Measurements from ENCODE around the gene ASAH2. TPM values are rescaled to one million over a fixed set of nuclear protein-coding genes. Genes with fewer than 3 reads are reported as not detected.

Gene ASAH2
- total and polyA plus RNA-seq, 5 donors from 2014 or later = 0.85 to 6.0 (median 2.1) TPM

DNA sequence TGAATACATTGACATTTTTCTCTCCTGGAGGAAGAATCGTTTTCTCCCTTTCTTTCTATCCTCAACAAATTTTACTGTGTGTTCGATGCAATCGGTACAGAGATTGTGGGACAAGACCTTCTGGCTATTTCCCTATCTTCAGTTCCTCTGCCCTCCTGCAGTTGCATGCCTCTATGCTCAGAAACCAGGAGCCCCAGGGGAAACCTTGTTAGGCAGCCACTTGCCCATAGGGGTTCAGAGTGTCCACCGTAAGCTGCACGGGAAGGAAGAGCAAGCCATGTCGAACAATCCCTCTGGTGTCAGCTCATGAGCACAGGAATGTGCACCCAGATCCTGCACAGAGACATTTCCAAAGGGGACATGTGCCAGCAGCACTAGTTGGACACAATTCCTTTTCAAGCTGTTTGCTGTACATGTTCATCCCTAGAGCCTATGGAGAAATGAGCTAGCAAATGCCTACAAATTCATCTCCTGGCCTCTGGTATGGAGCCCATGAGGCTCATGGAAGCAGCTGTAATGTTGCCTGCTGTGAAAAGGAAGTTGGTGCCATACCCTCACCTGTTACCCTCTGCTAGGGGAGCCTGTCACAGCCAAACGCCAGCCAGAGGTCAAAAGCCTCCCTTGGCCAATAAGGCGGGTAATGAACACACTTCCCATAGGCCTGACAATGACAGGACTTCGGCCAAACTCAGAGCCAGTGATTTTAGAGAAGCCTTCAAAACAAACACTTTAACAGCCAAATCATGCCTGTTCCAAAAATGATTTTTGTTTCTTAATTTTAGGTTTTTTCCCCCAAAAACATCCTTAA is 35.9 kb upstream of the ASAH2 start:
- Histone ChIP-seq H3K27me3 (ENCODE audit: control insufficient read depth, insufficient read depth, low read length) (peaks cover 11% of the 10 kb centered on the region), H3K9me3 (ENCODE audit: control insufficient read depth in 2 of 2, low read length in 2 of 2) (no peaks in the 10 kb centered on the region), H3K4me1 (ENCODE audit: control insufficient read depth, insufficient read depth, low read length, poor library complexity, severe bottlenecking) (no peaks in the 10 kb centered on the region), H3K4me3 (ENCODE audit: low read depth, low read length) (no peak overlapping the region), H3K36me3 (ENCODE audit: control insufficient read depth, insufficient read depth, low read length) (no peaks in the 10 kb centered on the region), H3K27ac (ENCODE audit: insufficient read depth, low read length, poor library complexity, severe bottlenecking) (no peak overlapping the region)
- H3K36me3 Mint-ChIP-seq = no peaks in the 10 kb centered on the region
- peaks cover 38% of the 10 kb centered on the region for H3K27me3 Mint-ChIP-seq
- H3K9me3 Mint-ChIP-seq = peaks cover 0 to 1% (median 0%) of the 10 kb centered on the region in 7 donors
- H3K4me3 Mint-ChIP-seq = no peak overlapping the region
- no peak for DNase-seq
- H3K4me1 Mint-ChIP-seq = peaks cover 0 to under 1% (median 0%) of the 10 kb centered on the region in 4 donors
- ATAC-seq (ENCODE audit: low read depth in 2 of 2) = no peak
- H3K27ac Mint-ChIP-seq = no peak overlapping the region

DNA sequence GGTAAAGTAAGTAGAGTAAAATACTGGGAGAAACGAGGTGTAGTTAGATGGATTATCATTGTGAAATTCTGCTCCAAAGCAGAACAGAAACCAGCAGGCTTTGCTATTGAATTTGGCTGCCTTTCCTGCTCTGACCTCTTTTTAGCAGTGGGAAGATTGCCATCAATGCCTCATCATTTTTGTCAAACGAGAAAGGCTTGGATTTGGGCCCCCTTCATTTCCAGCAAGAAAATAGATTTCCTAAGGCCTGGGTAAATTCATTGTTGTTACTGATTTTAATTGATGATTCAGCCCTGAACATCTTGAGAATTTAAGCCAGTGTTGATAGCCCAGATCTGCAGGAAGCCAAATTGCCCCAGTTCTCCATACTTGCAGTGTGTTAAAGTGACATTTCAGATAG is 35.2 kb upstream of the ASAH2 start:
- no peaks in the 10 kb centered on the region for H3K4me1 ChIP-seq (ENCODE audit: control insufficient read depth, insufficient read depth, low read length, poor library complexity, severe bottlenecking)
- H3K4me1 Mint-ChIP-seq = no peaks in the 10 kb centered on the region
- no peaks in the 10 kb centered on the region for H3K36me3 ChIP-seq (ENCODE audit: control insufficient read depth, insufficient read depth, low read length)
- no peak for DNase-seq
- peaks cover 0 to 1% (median 0%) of the 10 kb centered on the region in 7 donors for H3K9me3 Mint-ChIP-seq
- H3K27ac Mint-ChIP-seq = no peak overlapping the region
- no peak overlapping the region for H3K4me3 Mint-ChIP-seq
- H3K4me3 ChIP-seq (ENCODE audit: low read depth, low read length) = no peak overlapping the region
- no peaks in the 10 kb centered on the region for H3K36me3 Mint-ChIP-seq
- H3K27me3 ChIP-seq (ENCODE audit: control insufficient read depth, insufficient read depth, low read length) = peaks cover 16% of the 10 kb centered on the region
- no peaks in the 10 kb centered on the region for H3K9me3 ChIP-seq (ENCODE audit: control insufficient read depth in 2 of 2, low read length in 2 of 2)
- peaks cover 42% of the 10 kb centered on the region for H3K27me3 Mint-ChIP-seq
- ATAC-seq (ENCODE audit: low read depth in 2 of 2) = no peak
- no peak overlapping the region for H3K27ac ChIP-seq (ENCODE audit: insufficient read depth, low read length, poor library complexity, severe bottlenecking)

DNA sequence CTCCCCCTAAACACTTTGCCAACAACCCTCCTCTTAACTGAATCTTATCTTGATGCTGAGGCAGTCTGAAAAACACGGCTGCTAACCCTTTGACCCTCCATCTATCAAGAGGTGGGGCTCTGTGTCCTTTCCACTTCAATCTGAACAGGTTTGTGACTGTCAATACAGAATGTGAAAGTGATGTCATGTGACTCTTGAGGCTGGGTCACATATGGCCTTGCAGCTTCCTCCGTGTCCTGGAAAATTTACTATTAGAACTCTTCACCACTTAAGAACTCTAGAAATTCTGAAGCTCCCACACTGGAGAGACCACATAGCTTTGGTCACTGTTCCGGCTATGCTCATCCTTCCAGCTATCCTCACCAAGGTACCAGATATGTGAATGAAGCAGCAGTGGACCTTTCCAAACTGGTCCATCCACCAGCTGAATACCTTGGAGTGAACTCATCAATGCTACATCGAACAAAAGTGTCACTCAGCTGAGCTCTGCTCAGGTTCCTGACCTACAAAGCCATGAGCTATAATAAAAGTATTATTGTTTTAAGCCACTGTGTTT is 30.7 kb upstream of the ASAH2 start:
- no peaks in the 10 kb centered on the region for H3K4me1 Mint-ChIP-seq
- no peaks in the 10 kb centered on the region for H3K36me3 Mint-ChIP-seq
- no peaks in the 10 kb centered on the region for H3K4me1 ChIP-seq (ENCODE audit: control insufficient read depth, insufficient read depth, low read length, poor library complexity, severe bottlenecking)
- ATAC-seq (ENCODE audit: low read depth in 2 of 2) (no peak), DNase-seq (no peak)
- H3K27ac Mint-ChIP-seq = no peak overlapping the region
- H3K4me3 Mint-ChIP-seq = no peak overlapping the region
- peaks cover 0 to 1% (median 0%) of the 10 kb centered on the region in 7 donors for H3K9me3 Mint-ChIP-seq
- no peak overlapping the region for H3K4me3 ChIP-seq (ENCODE audit: low read depth, low read length)
- H3K27me3 Mint-ChIP-seq = peaks cover 87% of the 10 kb centered on the region
- H3K27me3 ChIP-seq (ENCODE audit: control insufficient read depth, insufficient read depth, low read length) = peaks cover 34% of the 10 kb centered on the region
- H3K36me3 ChIP-seq (ENCODE audit: control insufficient read depth, insufficient read depth, low read length) = no peaks in the 10 kb centered on the region
- no peaks in the 10 kb centered on the region for H3K9me3 ChIP-seq (ENCODE audit: control insufficient read depth in 2 of 2, low read length in 2 of 2)
- no peak overlapping the region for H3K27ac ChIP-seq (ENCODE audit: insufficient read depth, low read length, poor library complexity, severe bottlenecking)

DNA sequence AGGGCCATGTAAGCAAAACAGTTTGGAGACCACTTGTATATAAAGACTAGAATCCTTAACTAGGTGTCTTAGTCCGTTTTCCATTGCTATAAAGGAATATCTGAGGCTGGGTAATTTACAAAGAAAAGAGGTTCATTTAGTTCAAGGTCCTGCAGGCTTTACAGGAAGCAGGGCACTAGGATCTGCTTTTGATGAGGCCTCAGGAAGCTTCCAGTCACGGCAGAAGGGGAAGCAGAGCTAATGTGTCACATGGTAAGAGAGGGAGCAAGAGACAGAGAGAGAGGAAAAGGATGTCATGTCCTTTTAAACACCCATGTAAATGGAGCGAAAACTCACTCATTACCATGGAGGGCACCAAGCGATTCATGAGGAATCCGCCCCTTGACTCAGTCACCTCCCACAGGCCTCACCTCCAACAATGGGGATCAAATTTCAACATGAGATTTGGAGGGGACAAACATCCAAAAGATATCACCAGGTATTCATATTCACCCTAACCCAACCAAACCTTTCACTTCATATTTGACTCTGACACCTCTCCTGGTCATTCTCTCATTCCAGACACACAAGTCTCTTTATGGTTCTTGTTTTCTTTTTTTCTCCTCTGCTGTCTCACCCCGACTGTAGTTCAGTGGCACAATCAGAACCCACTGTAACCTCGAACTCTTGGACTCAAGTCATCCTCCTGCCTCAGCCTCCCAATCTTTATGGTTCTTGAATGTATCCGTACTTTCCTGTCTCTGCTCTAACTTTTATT is 30.1 kb upstream of the ASAH2 start:
- H3K4me3 ChIP-seq (ENCODE audit: low read depth, low read length) = no peak overlapping the region
- no peak overlapping the region for H3K27ac ChIP-seq (ENCODE audit: insufficient read depth, low read length, poor library complexity, severe bottlenecking)
- Mint-ChIP-seq H3K27me3 (peaks cover 93% of the 10 kb centered on the region), H3K4me3 (no peak overlapping the region), H3K4me1 (no peaks in the 10 kb centered on the region), H3K9me3 (peaks cover 0 to 1% (median 0%) of the 10 kb centered on the region in 7 donors), H3K27ac (no peak overlapping the region), H3K36me3 (no peaks in the 10 kb centered on the region)
- H3K9me3 ChIP-seq (ENCODE audit: control insufficient read depth in 2 of 2, low read length in 2 of 2) = no peaks in the 10 kb centered on the region
- ATAC-seq (ENCODE audit: low read depth in 2 of 2) (no peak), DNase-seq (no peak)
- H3K4me1 ChIP-seq (ENCODE audit: control insufficient read depth, insufficient read depth, low read length, poor library complexity, severe bottlenecking) = no peaks in the 10 kb centered on the region
- no peaks in the 10 kb centered on the region for H3K36me3 ChIP-seq (ENCODE audit: control insufficient read depth, insufficient read depth, low read length)
- H3K27me3 ChIP-seq (ENCODE audit: control insufficient read depth, insufficient read depth, low read length) = peaks cover 38% of the 10 kb centered on the region

DNA sequence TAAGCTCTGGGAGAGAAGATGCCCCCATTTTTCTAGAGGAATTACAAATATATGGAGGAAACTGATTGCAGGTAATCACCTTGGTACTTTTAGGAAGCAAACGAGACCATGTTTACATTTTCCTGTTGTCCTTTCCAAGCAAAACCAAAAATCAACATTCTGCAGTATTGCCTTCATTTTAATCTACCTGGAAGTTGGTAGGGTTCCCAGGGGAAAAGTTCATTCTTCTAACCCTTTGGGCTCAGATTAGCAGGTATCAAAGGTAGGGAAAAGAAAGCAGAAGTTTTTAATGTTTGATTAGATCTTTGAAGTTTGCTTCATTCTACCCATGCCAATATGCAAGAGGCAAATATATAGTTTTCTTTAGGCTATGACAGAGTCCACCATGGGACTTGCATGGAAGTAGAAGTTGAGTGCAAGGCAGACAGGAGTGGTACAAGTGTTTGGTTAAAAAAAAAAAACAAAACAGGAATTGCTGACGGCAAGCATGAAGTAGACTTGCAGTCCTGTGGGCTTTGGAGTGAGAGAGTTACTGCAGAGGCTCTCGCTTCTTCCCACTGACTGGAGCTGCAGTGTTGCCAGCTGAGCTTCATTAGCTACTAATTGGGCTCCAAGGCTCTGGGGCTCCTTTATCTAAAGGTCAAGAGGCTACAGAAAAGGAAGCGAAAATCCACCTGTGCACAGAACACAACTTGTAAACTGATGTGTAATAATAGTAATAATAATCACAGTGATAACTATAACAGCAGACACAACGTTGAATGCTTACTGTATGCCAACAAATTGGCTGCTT is 28.9 kb upstream of the ASAH2 start:
- Mint-ChIP-seq H3K27me3 (peaks cover 92% of the 10 kb centered on the region), H3K9me3 (peaks cover 0 to 1% (median 0%) of the 10 kb centered on the region in 7 donors), H3K27ac (no peak overlapping the region), H3K36me3 (no peaks in the 10 kb centered on the region), H3K4me3 (no peak overlapping the region), H3K4me1 (no peaks in the 10 kb centered on the region)
- DNase-seq = no peak
- Histone ChIP-seq H3K36me3 (ENCODE audit: control insufficient read depth, insufficient read depth, low read length) (no peaks in the 10 kb centered on the region), H3K27ac (ENCODE audit: insufficient read depth, low read length, poor library complexity, severe bottlenecking) (no peak overlapping the region), H3K4me3 (ENCODE audit: low read depth, low read length) (no peak overlapping the region), H3K4me1 (ENCODE audit: control insufficient read depth, insufficient read depth, low read length, poor library complexity, severe bottlenecking) (no peaks in the 10 kb centered on the region), H3K9me3 (ENCODE audit: control insufficient read depth in 2 of 2, low read length in 2 of 2) (no peaks in the 10 kb centered on the region), H3K27me3 (ENCODE audit: control insufficient read depth, insufficient read depth, low read length) (peaks cover 43% of the 10 kb centered on the region)
- ATAC-seq (ENCODE audit: low read depth in 2 of 2) = no peak

DNA sequence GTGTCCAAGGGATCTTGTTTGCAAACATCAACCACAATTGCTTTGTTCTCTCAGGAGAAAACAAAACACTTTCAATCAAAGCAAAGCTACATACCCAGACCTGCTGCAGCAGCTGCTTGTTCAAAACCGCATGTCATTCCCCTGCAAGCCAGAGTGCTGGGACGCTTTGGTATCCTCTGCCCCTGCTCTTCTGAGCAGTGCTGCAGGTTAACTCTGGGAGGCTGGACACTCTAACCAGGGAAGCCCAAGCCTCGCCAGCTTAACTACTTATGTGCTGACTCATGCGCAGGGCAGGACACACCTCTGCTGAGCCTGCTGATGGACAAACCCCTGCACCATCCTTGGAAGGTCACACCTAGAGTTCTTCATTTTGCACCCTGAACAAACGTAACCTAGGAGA is 28.2 kb upstream of the ASAH2 start:
- Mint-ChIP-seq H3K9me3 (peaks cover 0 to 1% (median 0%) of the 10 kb centered on the region in 7 donors), H3K4me1 (no peaks in the 10 kb centered on the region), H3K27ac (no peak overlapping the region), H3K36me3 (no peaks in the 10 kb centered on the region), H3K4me3 (no peak overlapping the region), H3K27me3 (peaks cover 88% of the 10 kb centered on the region)
- Histone ChIP-seq H3K4me1 (ENCODE audit: control insufficient read depth, insufficient read depth, low read length, poor library complexity, severe bottlenecking) (no peaks in the 10 kb centered on the region), H3K4me3 (ENCODE audit: low read depth, low read length) (no peak overlapping the region), H3K9me3 (ENCODE audit: control insufficient read depth in 2 of 2, low read length in 2 of 2) (no peaks in the 10 kb centered on the region), H3K36me3 (ENCODE audit: control insufficient read depth, insufficient read depth, low read length) (no peaks in the 10 kb centered on the region), H3K27ac (ENCODE audit: insufficient read depth, low read length, poor library complexity, severe bottlenecking) (no peak overlapping the region), H3K27me3 (ENCODE audit: control insufficient read depth, insufficient read depth, low read length) (peaks cover 40% of the 10 kb centered on the region)
- DNase-seq = no peak
- no peak for ATAC-seq (ENCODE audit: low read depth in 2 of 2)

DNA sequence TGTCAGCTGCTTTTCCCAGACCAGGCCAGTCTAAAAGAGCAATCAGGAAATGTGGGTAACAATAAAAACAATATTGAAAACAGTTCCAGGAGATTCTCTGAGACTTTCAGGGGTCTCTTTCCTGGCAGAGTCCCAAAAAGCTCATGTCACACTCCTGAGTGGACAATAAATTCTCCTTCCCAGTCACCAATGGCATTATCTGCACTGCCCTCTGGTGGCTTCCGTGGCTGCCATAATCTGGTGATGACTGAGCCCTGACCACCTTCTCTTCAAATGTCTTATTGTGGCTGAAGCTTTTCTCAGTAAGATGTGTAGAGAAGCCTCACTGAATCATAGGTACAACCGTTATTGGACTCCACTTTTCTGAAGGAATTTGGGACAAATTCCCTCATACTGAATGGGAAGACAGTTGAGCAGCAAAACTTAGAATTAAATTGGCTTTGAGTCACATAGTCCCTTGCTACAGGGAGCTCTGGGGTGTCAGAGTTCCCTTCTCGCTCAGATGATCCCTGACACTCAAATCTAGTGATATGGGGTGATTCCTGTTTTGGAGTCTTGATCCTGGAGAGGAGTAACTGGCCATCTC is 24.4 kb upstream of the ASAH2 start:
- Histone ChIP-seq H3K4me3 (ENCODE audit: low read depth, low read length) (no peak overlapping the region), H3K27me3 (ENCODE audit: control insufficient read depth, insufficient read depth, low read length) (peaks cover 24% of the 10 kb centered on the region), H3K4me1 (ENCODE audit: control insufficient read depth, insufficient read depth, low read length, poor library complexity, severe bottlenecking) (no peaks in the 10 kb centered on the region), H3K36me3 (ENCODE audit: control insufficient read depth, insufficient read depth, low read length) (no peaks in the 10 kb centered on the region), H3K27ac (ENCODE audit: insufficient read depth, low read length, poor library complexity, severe bottlenecking) (no peak overlapping the region), H3K9me3 (ENCODE audit: control insufficient read depth in 2 of 2, low read length in 2 of 2) (no peaks in the 10 kb centered on the region)
- Mint-ChIP-seq H3K4me1 (peaks cover 0 to 2% (median 0%) of the 10 kb centered on the region in 4 donors), H3K4me3 (no peak overlapping the region), H3K9me3 (peaks cover 0 to 3% (median 0%) of the 10 kb centered on the region in 7 donors), H3K36me3 (no peaks in the 10 kb centered on the region), H3K27me3 (peaks cover 65% of the 10 kb centered on the region), H3K27ac (no peak overlapping the region)
- ATAC-seq (ENCODE audit: low read depth in 2 of 2) (no peak), DNase-seq (peak in 2 of 3 donors; percentile 13 to 35)

All from CD4-positive, CD25-positive, alpha-beta regulatory T cell (primary cell).